Hypothalamus (tissue), 51 donors: Measurements from ENCODE around the gene CPXCR1.
"Not testable (repeated sequence)": the region's sequence is repeated elsewhere in the genome, so short reads cannot be mapped to it uniquely, and the experiment has no call there.

Experiments used
- DNase-seq, 51 donors: peaks; one replicate each; lab custom pipeline; 2025; lab: John Stamatoyannopoulos, UW

The CPXCR1 gene

DNA sequence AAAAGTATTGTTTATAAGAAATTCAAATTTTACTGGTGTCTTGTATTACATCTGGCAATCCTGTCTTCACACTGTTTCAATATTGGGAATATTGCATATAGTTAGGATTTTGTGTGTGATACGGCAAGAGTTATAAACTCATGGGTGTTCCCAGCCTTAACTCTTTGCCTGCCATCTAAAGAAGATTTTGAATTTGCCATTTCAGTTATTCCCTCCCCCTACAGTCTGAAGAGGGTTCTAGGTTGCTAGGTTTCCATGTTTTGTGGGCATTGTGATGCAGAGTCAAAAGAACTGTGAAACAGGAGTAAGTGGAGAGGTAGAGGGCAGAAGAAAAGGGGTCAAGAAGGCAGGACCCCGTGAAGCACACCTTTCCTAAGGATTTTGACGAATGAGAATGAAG is at the start of gene CPXCR1:
Gene CPXCR1 (plus strand): TSS at position 301 of the 400 bp plus-strand sequence. CDS start 6,190 bp downstream, outside the sequence.
- DNase-seq = no peak

DNA sequence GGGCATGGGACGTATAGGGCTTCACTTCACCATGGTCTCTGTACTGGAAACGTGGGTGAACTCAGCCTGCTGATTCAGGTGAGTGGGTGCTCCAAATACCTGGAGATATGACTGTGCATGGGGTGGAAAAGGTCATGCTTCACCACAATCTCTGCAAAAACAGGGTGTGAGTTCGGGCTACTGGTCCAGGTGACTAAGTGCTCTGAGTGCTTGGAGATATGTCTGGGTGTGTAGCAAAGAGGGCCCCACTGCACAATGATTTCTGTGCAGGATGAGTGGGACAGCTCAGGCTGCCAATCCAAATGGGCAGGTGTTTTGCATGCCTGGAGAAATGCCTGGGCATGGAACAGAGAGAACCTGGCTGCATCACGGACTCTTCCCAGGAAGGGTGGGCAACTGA is 11.2 kb upstream of the CPXCR1 start:
- no peak for DNase-seq

DNA sequence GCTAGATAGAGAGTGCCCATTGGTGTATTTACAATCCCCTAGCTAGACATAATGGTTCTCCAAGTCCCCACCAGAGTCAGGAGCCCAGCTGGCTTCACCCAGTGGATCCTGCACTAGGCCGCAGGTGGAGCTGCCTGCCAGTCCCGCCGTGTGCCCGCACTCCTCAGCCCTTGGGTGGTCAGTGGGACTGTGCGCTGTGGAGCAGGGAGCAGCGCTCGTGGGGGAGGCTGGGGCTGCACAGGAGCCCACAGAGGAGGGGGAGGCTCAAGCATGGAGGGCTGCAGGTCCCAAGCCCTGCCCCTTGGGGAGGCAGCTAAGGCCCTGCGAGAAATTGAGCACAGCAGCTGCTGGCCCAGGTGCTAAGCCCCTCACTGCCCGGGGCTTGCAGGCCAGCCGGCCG is 810 bp upstream of the CPXCR1 start:
- not testable (repeated sequence) for DNase-seq

DNA sequence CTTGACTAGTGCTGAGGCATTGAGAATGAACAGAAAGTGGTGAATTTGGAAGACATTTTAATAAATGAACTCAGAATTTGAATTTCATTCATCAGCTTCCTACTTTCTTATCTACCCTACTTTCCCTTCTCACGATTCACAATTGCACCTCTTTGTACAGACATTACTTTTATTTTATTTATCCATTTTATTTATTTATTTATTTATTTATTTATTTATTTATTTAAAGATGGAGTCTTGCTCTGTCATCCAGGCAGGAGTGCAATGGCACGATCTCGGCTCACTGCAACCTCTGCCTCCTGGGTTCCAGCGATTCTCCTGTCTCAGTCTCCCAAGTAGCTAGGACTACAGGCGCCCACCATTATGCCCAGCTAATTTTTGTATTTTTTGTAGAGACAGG is 5.3 kb downstream of the CPXCR1 start:
- not testable (repeated sequence) for DNase-seq

DNA sequence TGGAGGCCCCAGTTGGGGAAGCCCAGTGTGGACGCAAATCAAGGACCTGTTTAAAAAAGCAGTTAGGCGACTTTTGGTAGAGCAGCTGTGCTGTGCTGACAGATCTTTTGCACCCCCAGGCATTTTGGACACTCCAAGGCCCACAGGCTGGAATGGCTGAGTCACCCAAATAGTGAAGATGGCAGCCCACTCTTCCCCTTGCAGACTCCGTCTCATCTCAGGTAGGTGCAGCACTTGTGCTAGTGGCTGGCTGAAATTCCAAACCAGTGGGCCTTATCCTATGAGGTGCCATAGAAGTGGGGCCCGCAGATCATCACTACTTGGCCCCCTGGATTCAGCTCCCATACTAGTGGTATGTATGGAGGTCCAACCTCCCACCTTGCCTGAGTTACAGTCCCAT is 42.8 kb downstream of the CPXCR1 start:
- DNase-seq = no peak
